GM18511 (cell line): Measurements from ENCODE around the gene MCM10.
"Not testable (repeated sequence)": the region's sequence is repeated elsewhere in the genome, so short reads cannot be mapped to it uniquely, and the experiment has no call there.

Experiments
- ATAC-seq: cut with Tn5 transposase; IDR thresholded peaks from one replicate; pipeline ENCODE4 v1.9.1; 2021; ENCODE audit warnings: mild to moderate bottlenecking, moderate library complexity; ENCODE audit not compliant: unreplicated experiment

Gene MCM10

GRCh38 chr10:13160934-13161856 lies at the start of gene MCM10:
MCM10 (plus strand) TSS chr10:13161558; CDS start chr10:13164203, 2,645 bp downstream.
- peak; percentile 100 for ATAC-seq

GRCh38 chr10:13113544-13113943 lies 47.8 kb upstream of the MCM10 start:
- ATAC-seq = no peak

DNA sequence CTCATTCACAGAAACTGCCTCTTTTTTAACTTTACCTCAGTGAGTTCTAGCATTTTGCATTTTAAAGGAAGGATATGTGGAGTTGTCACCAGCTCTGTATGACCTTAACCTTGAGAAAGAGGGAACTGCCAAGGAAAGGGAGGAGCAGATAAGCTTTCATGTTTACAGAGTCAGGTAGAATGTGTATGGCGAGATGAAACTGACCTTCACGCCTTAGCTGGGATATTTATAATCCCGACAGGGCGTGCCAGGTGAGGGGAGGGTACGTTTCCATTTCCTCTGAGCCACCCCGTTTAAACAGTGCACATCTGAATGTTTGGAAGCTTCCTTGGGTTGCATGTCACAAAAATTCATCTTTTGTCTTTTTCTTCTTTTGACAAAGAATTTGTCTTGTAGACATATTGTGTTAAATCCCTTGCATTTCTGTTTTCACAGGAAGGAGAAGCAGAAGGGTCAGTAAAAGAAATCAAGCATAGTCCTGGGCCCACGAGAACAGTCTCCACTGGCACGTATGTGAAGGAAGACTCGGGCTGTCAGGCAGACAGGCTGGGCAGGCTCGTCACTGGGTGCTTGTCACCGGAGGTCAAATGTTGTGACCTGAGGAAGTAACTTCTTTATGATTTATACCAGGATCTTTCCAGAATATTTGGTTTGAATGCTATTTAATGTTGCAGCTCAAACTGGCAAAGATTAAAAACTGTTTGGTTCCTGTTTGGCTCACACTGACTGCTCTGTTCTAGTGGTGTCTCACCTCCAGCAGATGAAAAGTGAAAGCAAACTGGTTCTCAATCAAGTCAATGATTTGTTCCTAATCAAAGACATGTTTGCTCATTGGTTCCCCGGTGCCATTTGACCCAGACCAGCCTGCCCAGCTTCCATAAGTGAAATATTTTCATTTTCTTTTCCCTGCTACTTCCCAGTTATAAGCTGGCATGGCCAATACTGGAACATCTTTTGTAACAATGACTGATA lies 45.2 kb upstream of the MCM10 start:
- peak; percentile 62 for ATAC-seq

- peak; percentile 65 for ATAC-seq
Measured at GRCh38 chr10:13117841-13118783, 43.2 kb upstream of the MCM10 start.

DNA sequence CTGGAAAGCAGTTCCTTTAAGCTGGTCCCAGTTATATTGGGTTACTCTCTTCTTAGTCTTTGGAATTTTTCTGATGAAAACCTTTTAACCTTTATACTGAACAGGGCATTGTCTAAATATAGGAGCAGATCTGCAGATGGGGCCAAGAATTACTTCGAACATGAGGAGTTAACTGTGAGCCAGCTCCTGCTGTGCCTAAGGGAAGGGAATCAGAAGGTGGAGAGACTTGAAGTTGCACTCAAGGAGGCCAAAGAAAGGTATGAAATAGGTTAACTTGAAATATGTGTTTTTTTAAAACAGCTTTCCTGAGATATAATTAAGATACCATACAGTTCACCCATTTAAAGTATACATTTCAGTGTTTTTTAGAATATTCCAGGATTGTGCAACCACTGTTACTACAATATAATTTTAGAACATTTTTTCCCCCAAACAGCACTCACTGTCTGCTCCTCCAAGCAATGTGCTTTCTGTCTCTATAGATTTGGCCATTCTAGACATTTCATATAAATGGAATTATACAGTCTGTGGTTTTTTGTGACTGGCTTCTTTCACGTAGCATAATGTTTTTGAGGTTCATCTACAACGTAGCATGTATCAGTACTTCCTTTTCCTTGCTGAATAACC lies 42.5 kb upstream of the MCM10 start:
- ATAC-seq = no peak

- no peak for ATAC-seq
Measured at GRCh38 chr10:13120786-13121499, 40.4 kb upstream of the MCM10 start.

GRCh38 chr10:13121500-13121854 lies 39.9 kb upstream of the MCM10 start:
- no peak for ATAC-seq

DNA sequence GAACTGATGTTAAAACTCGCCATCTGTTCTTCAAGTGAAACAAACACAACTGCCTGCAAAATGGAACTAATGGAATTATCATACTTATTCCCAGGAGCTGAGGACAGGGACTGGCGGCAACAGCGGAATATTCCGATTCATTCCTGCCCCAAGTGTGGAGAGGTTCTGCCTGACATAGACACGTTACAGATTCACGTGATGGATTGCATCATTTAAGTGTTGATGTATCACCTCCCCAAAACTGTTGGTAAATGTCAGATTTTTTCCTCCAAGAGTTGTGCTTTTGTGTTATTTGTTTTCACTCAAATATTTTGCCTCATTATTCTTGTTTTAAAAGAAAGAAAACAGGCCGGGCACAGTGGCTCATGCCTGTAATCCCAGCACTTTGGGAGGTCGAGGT lies 24.7 kb upstream of the MCM10 start:
- no peak for ATAC-seq

DNA sequence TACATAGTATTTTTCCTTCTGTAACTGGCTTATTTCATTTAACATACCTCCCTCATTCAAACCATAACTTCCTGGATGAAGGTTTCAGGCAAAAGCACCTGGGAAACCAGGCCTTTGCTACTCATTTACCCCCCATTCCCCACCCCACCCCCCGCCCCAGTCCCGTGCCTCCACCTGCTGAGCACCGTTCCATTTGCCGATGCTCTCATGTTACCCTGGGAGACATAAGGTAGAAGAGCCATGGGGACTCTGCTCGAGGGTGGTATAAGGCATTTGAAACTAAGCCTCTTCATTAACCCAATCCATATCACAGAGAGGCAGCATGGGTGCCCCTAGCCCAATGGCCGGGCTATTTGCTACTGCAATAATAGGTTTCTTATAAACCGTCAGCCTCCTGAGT lies 22.2 kb upstream of the MCM10 start:
- no peak for ATAC-seq

- ATAC-seq = no peak
Measured at GRCh38 chr10:13139676-13140075, 21.7 kb upstream of the MCM10 start.

DNA sequence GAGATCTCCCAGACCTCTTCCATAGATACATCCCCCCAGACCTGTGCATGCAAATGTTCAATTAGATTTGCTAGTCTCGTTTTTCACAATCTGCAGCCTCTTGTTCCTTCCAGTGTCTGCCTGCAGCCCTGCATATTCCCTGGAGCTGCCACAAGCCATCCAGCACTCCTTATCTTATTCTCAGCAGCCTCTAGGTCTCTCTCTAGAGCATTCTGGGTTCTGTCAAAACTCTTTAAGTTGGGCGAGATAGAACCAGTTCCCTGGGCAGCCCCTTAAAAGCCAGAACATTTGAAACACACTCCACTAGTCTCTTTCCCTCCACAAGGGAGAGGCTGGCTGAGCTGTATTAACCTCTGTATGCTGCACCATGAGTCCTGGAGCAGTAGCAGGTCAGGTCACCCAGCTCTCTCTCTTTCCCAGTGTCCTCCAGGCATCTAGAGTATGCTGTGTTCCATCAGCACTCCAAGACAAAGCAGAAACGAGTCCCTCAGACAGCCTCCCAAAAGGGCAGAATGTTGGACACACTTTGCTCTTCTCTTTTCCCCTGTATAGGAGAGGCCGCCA lies 20.6 kb upstream of the MCM10 start:
- no peak for ATAC-seq

DNA sequence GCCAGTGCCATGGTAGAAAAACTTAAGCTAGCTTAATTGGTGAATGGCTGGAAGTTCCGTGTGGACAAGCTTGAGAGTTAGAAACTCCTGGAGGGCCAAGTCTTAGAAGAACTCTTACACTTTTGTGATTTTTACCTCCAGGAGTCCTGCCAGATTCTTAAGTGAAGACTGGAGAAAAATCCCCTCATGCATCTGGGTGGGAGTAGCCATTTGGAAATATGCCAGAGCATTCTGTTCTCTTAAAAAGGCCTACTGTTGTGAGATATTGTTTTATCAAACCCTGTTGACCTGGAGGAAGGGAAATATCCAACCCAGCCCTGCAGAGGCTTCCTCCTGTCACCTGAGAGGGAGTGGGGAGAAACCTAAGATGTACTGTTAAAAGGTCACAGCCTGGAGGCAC lies 17.6 kb upstream of the MCM10 start:
- ATAC-seq = no peak

GRCh38 chr10:13144814-13145213 lies 16.5 kb upstream of the MCM10 start:
- no peak for ATAC-seq

- no peak for ATAC-seq
Measured at GRCh38 chr10:13146379-13146778, 15.0 kb upstream of the MCM10 start.

DNA sequence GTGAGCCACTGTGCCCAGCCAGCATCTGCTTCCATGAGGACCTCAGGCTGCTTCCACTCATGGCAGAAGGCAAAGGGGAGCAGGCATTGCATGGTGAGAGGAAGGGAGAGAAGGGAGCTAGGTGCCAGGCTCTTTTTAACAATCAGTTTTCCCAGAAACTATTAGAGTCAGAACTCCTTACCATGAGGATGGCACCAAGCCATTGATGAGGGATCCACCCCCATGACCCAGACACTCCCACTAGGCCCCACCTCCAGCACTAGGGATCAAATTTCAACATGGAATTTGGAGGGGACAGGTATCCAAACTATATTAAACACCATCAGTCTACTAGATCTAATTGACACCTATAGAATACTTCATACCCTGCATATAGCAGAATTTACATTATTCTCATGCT lies 14.2 kb upstream of the MCM10 start:
- ATAC-seq = no peak

DNA sequence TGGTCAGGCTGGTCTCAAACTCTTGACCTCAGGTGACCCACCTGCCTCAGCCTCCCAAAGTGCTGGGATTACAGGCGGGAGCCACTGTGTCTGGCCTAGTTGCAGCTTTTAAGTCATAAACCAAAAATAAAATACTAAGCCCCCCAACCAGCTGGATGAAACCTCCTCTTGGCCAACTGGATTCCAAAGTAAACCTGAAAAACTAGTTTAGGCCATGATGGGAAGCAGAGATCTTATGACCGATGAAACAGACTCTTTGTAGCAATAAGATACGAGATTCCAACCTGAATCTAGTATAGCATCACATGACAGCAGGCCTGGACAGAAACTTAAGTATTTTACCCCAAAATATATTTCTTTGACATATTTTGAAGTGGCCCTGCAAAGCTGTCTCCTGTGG lies 9.1 kb upstream of the MCM10 start:
- ATAC-seq = no peak

DNA sequence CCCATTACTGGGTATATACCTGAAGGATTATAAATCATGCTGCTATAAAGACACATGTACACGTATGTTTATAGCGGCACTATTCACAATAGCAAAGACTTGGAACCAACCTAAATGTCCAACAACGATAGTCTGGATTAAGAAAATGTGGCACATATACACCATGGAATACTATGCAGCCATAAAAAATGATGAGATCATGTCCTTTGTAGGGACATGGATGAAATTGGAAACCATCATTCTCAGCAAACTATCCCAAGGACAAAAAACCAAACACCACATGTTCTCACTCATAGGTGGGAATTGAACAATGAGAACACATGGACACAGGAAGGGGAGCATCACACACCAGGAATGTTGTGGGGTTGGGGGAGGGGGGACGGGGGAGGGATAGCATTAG lies 5.5 kb upstream of the MCM10 start:
- ATAC-seq = not testable (repeated sequence)

GRCh38 chr10:13158401-13158800 lies 3.0 kb upstream of the MCM10 start:
- no peak for ATAC-seq

DNA sequence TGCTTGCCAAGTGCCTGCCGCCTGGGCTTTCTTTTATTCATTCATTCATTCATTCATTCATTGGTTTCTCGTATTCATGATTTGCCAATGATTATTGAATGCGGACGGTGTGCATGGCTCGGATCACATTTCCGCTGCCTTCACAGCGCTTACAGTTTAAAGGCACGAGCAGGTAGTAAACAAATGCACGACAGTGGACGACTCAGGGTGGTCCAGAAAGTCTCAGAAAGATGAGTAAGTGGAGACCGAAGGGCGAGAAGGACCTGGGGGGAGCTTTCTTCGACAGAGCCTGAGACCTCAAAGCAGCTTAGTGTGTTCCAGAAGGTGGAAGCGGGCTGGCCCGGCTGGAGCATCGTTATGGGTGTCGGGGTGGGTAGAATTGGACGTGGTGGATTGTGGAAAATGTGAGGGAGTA lies 506 bp downstream of the MCM10 start:
- peak; percentile 17 for ATAC-seq
